Endothelial cell (in vitro differentiated cells): ENCODE data around the gene CRAMP1. TPM values are rescaled to one million over a fixed set of nuclear protein-coding genes. Genes with fewer than 3 reads are reported as not detected.

Experiments
- DNase-seq: peaks from one replicate; pipeline ENCODE4 v3.0.0; 2021; ENCODE audit warnings: low spot score
- H3K27ac Mint-ChIP-seq: one replicate; pipeline ENCODE4 v1.8.0; 2021; ENCODE audit warnings: mixed read lengths, inconsistent platforms; ENCODE audit not compliant: unreplicated experiment
- H3K27me3 Mint-ChIP-seq: one replicate; pipeline ENCODE4 v1.8.0; 2021; ENCODE audit warnings: mild to moderate bottlenecking, moderate library complexity, mixed read lengths, inconsistent platforms; ENCODE audit not compliant: unreplicated experiment
- H3K36me3 Mint-ChIP-seq: one replicate; pipeline ENCODE4 v1.8.0; 2021; ENCODE audit warnings: mild to moderate bottlenecking, low read depth, mixed read lengths, inconsistent platforms; ENCODE audit not compliant: unreplicated experiment
- H3K4me1 Mint-ChIP-seq: one replicate; pipeline ENCODE4 v1.8.0; 2021; ENCODE audit warnings: mild to moderate bottlenecking, mixed read lengths, inconsistent platforms; ENCODE audit not compliant: unreplicated experiment
- H3K4me3 Mint-ChIP-seq: one replicate; pipeline ENCODE4 v1.8.0; 2021; ENCODE audit warnings: mild to moderate bottlenecking, mixed read lengths, inconsistent platforms; ENCODE audit not compliant: unreplicated experiment
- H3K9me3 Mint-ChIP-seq: one replicate; pipeline ENCODE4 v1.8.0; 2021; ENCODE audit warnings: mixed read lengths, inconsistent platforms; ENCODE audit not compliant: unreplicated experiment
- total RNA-seq: library from RNA; stranded (reverse); fragmentation: NEBNext Ultra II Directional; extraction: Animal tissue kit (Norgen Biotek cat#: 25700); gene quantifications from one replicate; pipeline ENCODE4 v1.2.1, GENCODE V29; 2021; ENCODE audit not compliant: unreplicated experiment
- TF ChIP-seq, protein P1 (sequence below): fragments of 200-600 bp; sonication (generic); IDR thresholded peaks from one replicate; pipeline ENCODE4 v1.5.0; 2021; ENCODE audit warnings: antibody characterized with exemption; ENCODE audit not compliant: unreplicated experiment

The CRAMP1 gene
- total RNA-seq, 1 donor from 2014 or later = 46.8 TPM

DNA sequence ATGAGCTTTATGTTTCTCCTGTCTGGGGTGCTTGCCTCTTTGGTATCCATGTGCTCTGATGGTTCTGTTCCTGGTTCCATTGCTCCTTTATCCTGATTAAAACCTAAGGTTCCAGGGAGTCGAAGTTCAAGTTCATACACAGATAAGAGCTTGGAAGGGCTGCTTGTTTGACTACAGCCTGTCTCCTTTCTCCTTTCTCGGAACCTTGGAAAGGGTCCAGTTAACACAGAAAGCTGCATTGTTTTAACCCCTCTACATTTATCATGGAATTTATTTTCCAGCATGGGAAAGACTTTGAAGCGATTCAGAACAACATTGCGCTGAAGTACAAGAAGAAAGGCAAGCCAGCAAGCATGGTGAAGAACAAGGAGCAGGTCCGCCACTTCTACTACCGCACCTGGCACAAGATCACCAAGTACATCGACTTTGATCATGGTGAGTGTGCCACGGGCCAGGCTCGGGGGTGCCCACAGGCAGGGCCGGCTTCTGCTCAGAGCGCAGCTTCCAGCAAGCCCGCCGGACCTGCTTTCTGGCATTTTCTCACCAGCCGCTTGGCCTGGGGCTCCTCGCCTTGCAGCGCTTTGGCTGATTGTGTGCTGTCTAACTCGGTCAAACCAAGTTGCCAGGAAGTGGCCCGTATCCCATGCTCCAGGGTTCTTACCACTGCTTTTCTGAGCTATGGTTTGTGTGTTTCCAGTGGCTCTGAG, 19.9 kb downstream of the CRAMP1 start:
- H3K27me3 Mint-ChIP-seq = peaks cover 4% of the 10 kb centered on the region
- H3K4me3 Mint-ChIP-seq = no peak overlapping the region
- no peaks in the 10 kb centered on the region for H3K9me3 Mint-ChIP-seq
- no peak for DNase-seq
- TF ChIP-seq, protein P1, sequence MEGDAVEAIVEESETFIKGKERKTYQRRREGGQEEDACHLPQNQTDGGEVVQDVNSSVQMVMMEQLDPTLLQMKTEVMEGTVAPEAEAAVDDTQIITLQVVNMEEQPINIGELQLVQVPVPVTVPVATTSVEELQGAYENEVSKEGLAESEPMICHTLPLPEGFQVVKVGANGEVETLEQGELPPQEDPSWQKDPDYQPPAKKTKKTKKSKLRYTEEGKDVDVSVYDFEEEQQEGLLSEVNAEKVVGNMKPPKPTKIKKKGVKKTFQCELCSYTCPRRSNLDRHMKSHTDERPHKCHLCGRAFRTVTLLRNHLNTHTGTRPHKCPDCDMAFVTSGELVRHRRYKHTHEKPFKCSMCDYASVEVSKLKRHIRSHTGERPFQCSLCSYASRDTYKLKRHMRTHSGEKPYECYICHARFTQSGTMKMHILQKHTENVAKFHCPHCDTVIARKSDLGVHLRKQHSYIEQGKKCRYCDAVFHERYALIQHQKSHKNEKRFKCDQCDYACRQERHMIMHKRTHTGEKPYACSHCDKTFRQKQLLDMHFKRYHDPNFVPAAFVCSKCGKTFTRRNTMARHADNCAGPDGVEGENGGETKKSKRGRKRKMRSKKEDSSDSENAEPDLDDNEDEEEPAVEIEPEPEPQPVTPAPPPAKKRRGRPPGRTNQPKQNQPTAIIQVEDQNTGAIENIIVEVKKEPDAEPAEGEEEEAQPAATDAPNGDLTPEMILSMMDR = no peak
- H3K27ac Mint-ChIP-seq = no peak overlapping the region
- H3K36me3 Mint-ChIP-seq = peaks cover 60% of the 10 kb centered on the region
- peaks cover 5% of the 10 kb centered on the region for H3K4me1 Mint-ChIP-seq

DNA sequence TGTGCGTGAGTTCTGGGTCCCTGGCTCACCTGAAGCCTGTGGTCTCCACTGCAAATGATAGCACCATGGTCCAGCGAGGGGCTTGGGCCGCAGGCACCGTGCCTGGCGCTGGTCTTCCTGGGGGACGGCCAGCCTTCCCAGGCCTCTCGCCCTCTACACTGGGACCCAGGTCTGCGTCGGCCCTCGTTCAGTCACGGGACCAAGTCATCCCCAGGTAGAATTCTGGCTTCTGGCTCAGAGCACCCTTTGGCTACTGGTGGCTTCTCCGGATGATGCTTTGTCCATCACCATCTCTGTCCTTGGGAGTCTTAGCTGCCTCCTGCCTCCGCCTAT, 20.4 kb downstream of the CRAMP1 start:
- Mint-ChIP-seq H3K4me3 (no peak overlapping the region), H3K27me3 (peaks cover 4% of the 10 kb centered on the region), H3K27ac (no peak overlapping the region), H3K9me3 (no peaks in the 10 kb centered on the region), H3K36me3 (peaks cover 56% of the 10 kb centered on the region), H3K4me1 (peaks cover 5% of the 10 kb centered on the region)
- no peak for DNase-seq
- TF ChIP-seq, protein P1 = no peak

DNA sequence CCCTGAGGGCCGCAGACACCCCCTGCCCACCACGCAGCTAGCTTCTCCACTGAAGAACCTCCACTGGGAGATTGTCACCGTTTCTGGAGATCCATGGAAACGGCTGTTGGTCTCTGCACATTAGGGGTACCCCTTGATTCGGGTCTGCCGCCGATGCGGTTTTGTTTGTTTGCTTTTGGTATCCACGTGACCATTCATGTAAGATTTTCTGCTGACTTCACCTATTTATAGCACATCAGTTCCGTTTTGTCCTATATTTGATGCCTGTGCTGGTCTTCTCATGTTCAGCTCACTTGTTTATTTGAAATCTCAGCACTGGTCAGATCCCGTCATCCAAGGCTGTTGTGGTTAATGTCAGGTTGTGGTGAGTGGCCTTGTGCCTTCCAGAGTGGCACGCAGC, 21.1 kb downstream of the CRAMP1 start:
- no peaks in the 10 kb centered on the region for H3K9me3 Mint-ChIP-seq
- peaks cover 5% of the 10 kb centered on the region for H3K4me1 Mint-ChIP-seq
- peak overlapping the region; percentile 47 for H3K4me3 Mint-ChIP-seq
- H3K36me3 Mint-ChIP-seq = peaks cover 56% of the 10 kb centered on the region
- no peak for DNase-seq
- peaks cover 4% of the 10 kb centered on the region for H3K27me3 Mint-ChIP-seq
- TF ChIP-seq, protein P1 = no peak
- H3K27ac Mint-ChIP-seq = no peak overlapping the region

DNA sequence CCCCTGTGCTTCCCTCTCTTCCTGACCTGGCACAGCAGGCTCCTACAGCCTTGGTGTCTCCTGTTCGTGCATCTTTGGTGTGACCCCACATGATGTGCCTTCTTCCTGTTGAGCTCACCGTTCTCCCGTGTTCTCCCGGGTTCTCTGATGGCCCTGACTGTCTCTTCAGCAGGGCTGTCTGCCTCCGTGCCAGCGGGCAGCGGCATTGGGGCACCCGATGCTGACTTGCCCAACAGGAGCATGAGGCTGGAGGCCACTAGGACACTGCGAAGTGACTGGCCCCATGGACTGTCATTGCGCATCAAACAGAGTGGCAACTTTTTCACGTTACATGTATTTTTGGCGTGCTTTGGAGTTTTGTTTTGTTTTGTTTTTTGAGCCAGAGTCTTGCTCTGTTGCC, 22.4 kb downstream of the CRAMP1 start:
- Mint-ChIP-seq H3K9me3 (no peaks in the 10 kb centered on the region), H3K4me3 (no peak overlapping the region), H3K27ac (no peak overlapping the region), H3K36me3 (peaks cover 59% of the 10 kb centered on the region), H3K4me1 (peaks cover 3% of the 10 kb centered on the region), H3K27me3 (peaks cover 7% of the 10 kb centered on the region)
- TF ChIP-seq, protein P1 = no peak
- DNase-seq = no peak

DNA sequence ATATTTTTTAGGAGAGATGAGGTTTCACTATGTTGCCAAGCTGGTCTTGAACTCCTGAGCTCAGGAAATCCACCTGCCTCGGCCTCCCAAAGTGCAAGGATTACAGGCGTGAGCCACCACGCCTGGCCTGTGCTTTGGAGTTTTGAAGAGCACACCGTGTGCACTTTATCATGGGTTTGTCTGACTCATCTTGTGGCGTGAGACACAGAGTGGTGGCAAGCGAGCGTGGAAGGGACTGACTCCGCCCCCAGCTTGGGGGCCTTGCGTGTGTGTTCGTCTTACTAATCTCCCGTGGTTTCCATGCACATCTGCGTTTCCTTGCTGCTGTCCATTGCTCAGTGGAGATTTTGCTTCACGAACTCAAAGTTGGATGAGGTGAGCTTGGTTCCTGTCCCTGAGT, 22.9 kb downstream of the CRAMP1 start:
- Mint-ChIP-seq H3K4me1 (peaks cover 8% of the 10 kb centered on the region), H3K4me3 (no peak overlapping the region), H3K27ac (no peak overlapping the region), H3K9me3 (no peaks in the 10 kb centered on the region), H3K27me3 (peaks cover 7% of the 10 kb centered on the region), H3K36me3 (peaks cover 62% of the 10 kb centered on the region)
- TF ChIP-seq, protein P1 = no peak
- no peak for DNase-seq
